Measurements from ENCODE around the gene STAT2. TPM values are rescaled to one million over a fixed set of nuclear protein-coding genes. Genes with fewer than 3 reads are reported as not detected.

STAT2 gene
- total RNA-seq, 1 donor: 280 TPM

GRCh38 chr12:56333679-56334489 lies 26.0 kb downstream of the STAT2 start, which contains the start of gene PAN2:
TSS of gene PAN2 (minus strand) at chr12:56334000. CDS start at chr12:56333094, 906 bp downstream.
- peak; percentile 75 for TF ChIP-seq CTCF (IDR thresholded peaks at IDR 0.05; ENCODE audit: insufficient read depth, low read length)
- peak within 1 kb of the TSS; percentile 74 for H3K4me3 ChIP-seq (ENCODE audit: low read depth, low read length)
- peak; percentile 97 for DNase-seq (ENCODE audit: low read depth)

- no peak for DNase-seq (ENCODE audit: low read depth)
- no peak for TF ChIP-seq CTCF (IDR thresholded peaks at IDR 0.05; ENCODE audit: insufficient read depth, low read length)
- H3K4me3 ChIP-seq (ENCODE audit: low read depth, low read length): peak overlapping the region; percentile 74
These were observed 26.7 kb downstream of the STAT2 start for GRCh38 chr12:56333197-56333678.

GRCh38 chr12:56332512-56333196 lies 27.3 kb downstream of the STAT2 start:
- TF ChIP-seq CTCF (IDR thresholded peaks at IDR 0.05; ENCODE audit: insufficient read depth, low read length): no peak
- no peak for DNase-seq (ENCODE audit: low read depth)
- H3K4me3 ChIP-seq (ENCODE audit: low read depth, low read length): peak overlapping the region; percentile 74

- no peak for DNase-seq (ENCODE audit: low read depth)
- TF ChIP-seq CTCF (IDR thresholded peaks at IDR 0.05; ENCODE audit: insufficient read depth, low read length): no peak
- no peak overlapping the region for H3K4me3 ChIP-seq (ENCODE audit: low read depth, low read length)
These were observed 28.9 kb downstream of the STAT2 start for GRCh38 chr12:56330936-56331490.

- no peak overlapping the region for H3K4me3 ChIP-seq (ENCODE audit: low read depth, low read length)
- TF ChIP-seq CTCF (IDR thresholded peaks at IDR 0.05; ENCODE audit: insufficient read depth, low read length): no peak
- DNase-seq (ENCODE audit: low read depth): no peak
These were observed 33.4 kb downstream of the STAT2 start for GRCh38 chr12:56326533-56326932.

GRCh38 chr12:56326126-56326525 lies 33.8 kb downstream of the STAT2 start:
- DNase-seq (ENCODE audit: low read depth): no peak
- TF ChIP-seq CTCF (IDR thresholded peaks at IDR 0.05; ENCODE audit: insufficient read depth, low read length): no peak
- H3K4me3 ChIP-seq (ENCODE audit: low read depth, low read length): no peak overlapping the region
